ENCODE results near the gene STAT3.
"Not testable (repeated sequence)": the region's sequence is repeated elsewhere in the genome, so short reads cannot be mapped to it uniquely, and the experiment has no call there.

STAT3 gene

GRCh38 chr17:42312285-42313130 lies 75.7 kb downstream of the STAT3 start:
- peak; percentile 91 for DNase-seq

GRCh38 chr17:42312035-42312284 lies 76.3 kb downstream of the STAT3 start:
- DNase-seq, result no peak

GRCh38 chr17:42311240-42312034 lies 76.8 kb downstream of the STAT3 start:
- DNase-seq, result peak; percentile 61

- peak; percentile 62 for DNase-seq
These were observed 77.4 kb downstream of the STAT3 start for GRCh38 chr17:42310787-42311215.

GRCh38 chr17:42309986-42310786 lies 78.1 kb downstream of the STAT3 start:
- DNase-seq, result peak; percentile 58

GRCh38 chr17:42309142-42309541 lies 79.1 kb downstream of the STAT3 start:
- no peak for DNase-seq

GRCh38 chr17:42308446-42308845 lies 79.8 kb downstream of the STAT3 start:
- no peak for DNase-seq

GRCh38 chr17:42307362-42307927 lies 80.8 kb downstream of the STAT3 start:
- no peak for DNase-seq

- DNase-seq, result no peak
These were observed 81.9 kb downstream of the STAT3 start for GRCh38 chr17:42306385-42306667.

- DNase-seq, result no peak
These were observed 82.5 kb downstream of the STAT3 start for GRCh38 chr17:42305543-42306384.

- not testable (repeated sequence) for DNase-seq
These were observed 83.3 kb downstream of the STAT3 start for GRCh38 chr17:42305031-42305330.

GRCh38 chr17:42304187-42305030 lies 83.8 kb downstream of the STAT3 start:
- DNase-seq, result no peak

- DNase-seq, result no peak
These were observed 84.5 kb downstream of the STAT3 start for GRCh38 chr17:42303694-42304093.

- no peak for DNase-seq
These were observed 87.2 kb downstream of the STAT3 start for GRCh38 chr17:42301022-42301421.

GRCh38 chr17:42299913-42300312 lies 88.3 kb downstream of the STAT3 start:
- DNase-seq, result not testable (repeated sequence)

GRCh38 chr17:42299361-42299760 lies 88.9 kb downstream of the STAT3 start:
- not testable (repeated sequence) for DNase-seq

GRCh38 chr17:42297775-42298174 lies 90.5 kb downstream of the STAT3 start:
- DNase-seq, result not testable (repeated sequence)

GRCh38 chr17:42296012-42296411 lies 92.2 kb downstream of the STAT3 start:
- no peak for DNase-seq

- no peak for DNase-seq
These were observed 93.5 kb downstream of the STAT3 start for GRCh38 chr17:42294469-42295398.

GRCh38 chr17:42291129-42291528 lies 97.1 kb downstream of the STAT3 start:
- DNase-seq, result no peak
